IMR-90 (cell line): ENCODE results near the gene NOXA1. TPM values are rescaled to one million over a fixed set of nuclear protein-coding genes. Genes with fewer than 3 reads are reported as not detected.

Source experiments
- ATAC-seq: fragments of 200-7000 bp; cut with Tn5 transposase; 2 replicates; pipeline ENCODE4 v1.9.1; 2020; ENCODE audit warnings: low read depth, mild to moderate bottlenecking, moderate library complexity
- BruUV-seq: library from RNA; stranded (reverse); fragments of 400-500 nt; replicated peaks from 2 replicates; lab custom pipeline; 2021; lab: Mats Ljungman, UMichigan
- CTCF ChIA-PET: fragments of 300-600 bp; formaldehyde crosslinking; extraction: SDS; loops from one replicate; lab custom pipeline; 2021; ENCODE audit warnings: antibody characterized with exemption; lab: Yijun Ruan, JAX
- POLR2A ChIA-PET: fragments of 300-600 bp; sonication (Branson Sonifier 250); formaldehyde crosslinking; loops from one replicate; lab custom pipeline; 2022; ENCODE audit warnings: antibody characterized with exemption; ENCODE audit not compliant: unreplicated experiment; lab: Charles Lee
- DNase-seq: peaks from one replicate; pipeline ENCODE4 v3.0.0; 2013
- H2AFZ ChIP-seq: replicated peaks from 2 replicates; pipeline ENCODE3; 2013; ENCODE audit warnings: low read length, mild to moderate bottlenecking; ENCODE audit not compliant: poor library complexity
- H2AK5ac ChIP-seq: 2 replicates; pipeline ENCODE4 v1.6.1; 2013; ENCODE audit warnings: low read depth, low read length, inconsistent platforms
- H2AK9ac ChIP-seq: replicated peaks from 2 replicates; pipeline ENCODE3; 2013; ENCODE audit warnings: mild to moderate bottlenecking, low read depth, low read length, moderate library complexity; ENCODE audit not compliant: poor library complexity
- H2BK120ac ChIP-seq: 2 replicates; pipeline ENCODE4 v1.6.1; 2013; ENCODE audit warnings: low read depth, low read length, inconsistent platforms
- H2BK15ac ChIP-seq: 3 replicates; pipeline ENCODE4 v1.6.1; 2013; ENCODE audit warnings: low read depth, low read length, inconsistent platforms
- H2BK20ac ChIP-seq: 2 replicates; pipeline ENCODE4 v1.6.1; 2013; ENCODE audit warnings: low read depth, mild to moderate bottlenecking, inconsistent platforms, low read length, moderate library complexity
- H2BK5ac ChIP-seq: 2 replicates; pipeline ENCODE4 v1.6.1; 2013; ENCODE audit warnings: mild to moderate bottlenecking, low read depth, low read length, inconsistent platforms; ENCODE audit not compliant: poor library complexity, severe bottlenecking
- H3K14ac ChIP-seq: replicated peaks from 2 replicates; pipeline ENCODE4 v1.6.1; 2013; ENCODE audit warnings: low read depth, low read length, inconsistent platforms
- H3K18ac ChIP-seq: 2 replicates; pipeline ENCODE4 v1.6.1; 2013; ENCODE audit warnings: low read depth, low read length, control low read depth
- H3K23ac ChIP-seq: 2 replicates; pipeline ENCODE4 v1.6.1; 2013; ENCODE audit warnings: low read depth, low read length, inconsistent platforms
- H3K27ac ChIP-seq: 2 replicates; pipeline ENCODE4 v1.5.1; 2013; ENCODE audit warnings: mild to moderate bottlenecking, control low read depth, low read length; ENCODE audit not compliant: insufficient read depth
- H3K27me3 ChIP-seq: 2 replicates; pipeline ENCODE4 v1.6.1; 2013; ENCODE audit warnings: low read length; ENCODE audit not compliant: control insufficient read depth, insufficient read depth
- H3K36me3 ChIP-seq: 2 replicates; pipeline ENCODE4 v1.6.1; 2013; ENCODE audit warnings: low read length, mixed read lengths; ENCODE audit not compliant: control insufficient read depth, insufficient read depth
- H3K4ac ChIP-seq: 2 replicates; pipeline ENCODE4 v1.6.1; 2013; ENCODE audit warnings: low read depth, low read length, inconsistent platforms
- H3K4me1 ChIP-seq: 2 replicates; pipeline ENCODE4 v1.6.1; 2013; ENCODE audit warnings: low read length, mixed read lengths; ENCODE audit not compliant: control insufficient read depth, insufficient read depth
- H3K4me2 ChIP-seq: 2 replicates; pipeline ENCODE4 v1.6.1; 2013; ENCODE audit warnings: low read depth, mild to moderate bottlenecking, control low read depth, low read length, moderate library complexity
- H3K4me3 ChIP-seq: 2 replicates; pipeline ENCODE4 v1.5.1; 2013; ENCODE audit warnings: low read depth, mild to moderate bottlenecking, control low read depth, low read length, moderate library complexity; ENCODE audit not compliant: insufficient read depth
- H3K56ac ChIP-seq: 2 replicates; pipeline ENCODE4 v1.6.1; 2013; ENCODE audit warnings: low read length, inconsistent platforms; ENCODE audit not compliant: insufficient read depth; ENCODE audit errors: extremely low read depth
- H3K79me1 ChIP-seq, 2 experiments: 2 replicates each; pipeline ENCODE4 v1.6.1; 2013; ENCODE audit warnings: low read length in 2 of 2, inconsistent platforms in 1 of 2, low read depth in 1 of 2
- H3K9ac ChIP-seq: 2 replicates; pipeline ENCODE4 v1.6.1; 2013; ENCODE audit warnings: low read depth, low read length, control low read depth
- H3K9me1 ChIP-seq: 2 replicates; pipeline ENCODE4 v1.6.1; 2013; ENCODE audit warnings: low read length, inconsistent platforms; ENCODE audit not compliant: insufficient read depth
- H3K9me3 ChIP-seq: 2 replicates; pipeline ENCODE4 v1.6.1; 2013; ENCODE audit warnings: low read length; ENCODE audit not compliant: control insufficient read depth, insufficient read depth
- H4K20me1 ChIP-seq: 2 replicates; pipeline ENCODE4 v1.6.1; 2013; ENCODE audit warnings: low read length, inconsistent platforms; ENCODE audit not compliant: insufficient read depth
- H4K5ac ChIP-seq: 2 replicates; pipeline ENCODE4 v1.6.1; 2013; ENCODE audit warnings: mild to moderate bottlenecking, low read depth, low read length, control low read depth
- H4K8ac ChIP-seq, 2 experiments: 2 replicates each; pipeline ENCODE4 v1.6.1; 2013; ENCODE audit warnings: low read depth in 2 of 2, low read length in 2 of 2, control low read depth in 1 of 2, inconsistent platforms in 1 of 2
- H4K91ac ChIP-seq: 2 replicates; pipeline ENCODE4 v1.6.1; 2013; ENCODE audit warnings: low read depth, low read length, inconsistent platforms; ENCODE audit not compliant: insufficient read depth
- CHD1 ChIP-seq: IDR thresholded peaks from 2 replicates; pipeline ENCODE4 v1.6.1; 2012; ENCODE audit warnings: low read depth, low read length, improper control_type of control experiment
- CTCF ChIP-seq: conservative IDR thresholded peaks from 2 replicates; pipeline ENCODE4 v1.5.1; 2012; ENCODE audit warnings: mild to moderate bottlenecking, low read depth, low read length, improper control_type of control experiment
- ELK1 ChIP-seq: fragments of 150-350 bp; IDR thresholded peaks from 2 replicates; pipeline ENCODE4 v1.6.1; 2016; ENCODE audit warnings: low read depth, mild to moderate bottlenecking, low read length, moderate library complexity, borderline replicate concordance
- MAFK ChIP-seq: IDR thresholded peaks from 2 replicates; pipeline ENCODE4 v1.6.1; 2012; ENCODE audit warnings: low read depth, low read length, improper control_type of control experiment
- MAZ ChIP-seq: IDR thresholded peaks from 2 replicates; pipeline ENCODE4 v1.6.1; 2012; ENCODE audit warnings: low read depth, mild to moderate bottlenecking, low read length, improper control_type of control experiment, moderate library complexity, borderline replicate concordance
- MXI1 ChIP-seq: IDR thresholded peaks from 2 replicates; pipeline ENCODE4 v1.6.1; 2012; ENCODE audit warnings: low read depth, mild to moderate bottlenecking, low read length, moderate library complexity, borderline replicate concordance
- NFE2L2 ChIP-seq: fragments of 150-350 bp; IDR thresholded peaks from 2 replicates; pipeline ENCODE4 v1.6.1; 2016; ENCODE audit warnings: low read depth, mild to moderate bottlenecking, low read length
- POLR2A ChIP-seq: IDR thresholded peaks from 2 replicates; pipeline ENCODE4 v1.6.1; 2012; ENCODE audit warnings: mild to moderate bottlenecking, low read depth, low read length
- RCOR1 ChIP-seq: IDR thresholded peaks from 2 replicates; pipeline ENCODE4 v1.6.1; 2012; ENCODE audit warnings: mild to moderate bottlenecking, low read length, improper control_type of control experiment; ENCODE audit not compliant: insufficient replicate concordance
- SMC3 ChIP-seq: fragments of 150-350 bp; IDR thresholded peaks from 2 replicates; pipeline ENCODE4 v1.6.1; 2016; ENCODE audit warnings: low read depth, mild to moderate bottlenecking, antibody characterized with exemption, low read length, moderate library complexity
- USF2 ChIP-seq: fragments of 150-350 bp; IDR thresholded peaks from 2 replicates; pipeline ENCODE4 v1.6.1; 2017; ENCODE audit warnings: mild to moderate bottlenecking, antibody characterized with exemption, low read length, low read depth
- WGBS, 2 experiments: methylation state at CpG; one replicate each; pipeline versions ENCODE4 v1.1.5 to v1.1.7; 2013; ENCODE audit warnings: missing lambda C conversion rate in 2 of 2; ENCODE audit not compliant: insufficient read length in 1 of 2; ENCODE audit errors: extremely low coverage in 2 of 2; 5-methylcytosine and 5-hydroxymethylcytosine counted together
- dilution Hi-C: fragments of 300-500 bp; cut with HindIII; formaldehyde crosslinking; loops from one replicate; pipeline ENCODE4 v1.14.3; 2018; ENCODE audit warnings: low sequenced_read_pairs; ENCODE audit not compliant: unreplicated experiment
- in situ Hi-C: fragments of 300-500 bp; cut with MboI; formaldehyde crosslinking; loops from 3 replicates; pipeline ENCODE4 v1.14.3; 2019; ENCODE audit warnings: low sequenced_read_pairs, inconsistent platforms, mixed read lengths
- intact Hi-C: fragments of 100-400 bp; cut with micrococcal nuclease; formaldehyde crosslinking; loops from 2 replicates; pipeline ENCODE4 v1.10.0; 2022
- polyA plus RNA-seq, 3 experiments: library from polyadenylated mRNA; depleted of rRNA; stranded (reverse); fragments of >200 nt; gene quantifications; 2 replicates each; pipeline ENCODE4 v1.2.3, GENCODE V29; 2012; ENCODE audit warnings: low replicate concordance in 1 of 3
- total RNA-seq: library from RNA; depleted of rRNA; stranded (reverse); fragments of >200 nt; gene quantifications from 2 replicates; pipeline ENCODE4 v1.2.3, GENCODE V29; 2012

NOXA1 gene
- total and polyA plus RNA-seq, 2 of the 4 experiments (the other 2 are of a cell fraction), result 0.17 TPM; not detected in 1

- Histone ChIP-seq H3K14ac (no peak overlapping the region), H4K91ac (no peak overlapping the region), H4K8ac (no peak overlapping the region), H3K23ac (no peak overlapping the region), H2AK5ac (no peak overlapping the region), H3K4me2 (no peak overlapping the region), H2BK120ac (no peak overlapping the region), H3K4me1 (peaks cover 5% of the 10 kb centered on the region), H3K4me3 (no peak overlapping the region), H2BK5ac (no peak overlapping the region), H3K36me3 (no peaks in the 10 kb centered on the region), H2BK15ac (no peak overlapping the region), H2BK20ac (no peak overlapping the region), H3K9me3 (no peaks in the 10 kb centered on the region), H4K20me1 (no peaks in the 10 kb centered on the region), H3K27me3 (no peaks in the 10 kb centered on the region), H3K9ac (no peak overlapping the region), H3K27ac (no peak overlapping the region), H3K79me1 (no peaks in the 10 kb centered on the region), H2AFZ (no peak overlapping the region), H4K5ac (no peak overlapping the region), H3K18ac (no peak overlapping the region), H3K4ac (no peak overlapping the region), H3K9me1 (no peaks in the 10 kb centered on the region), H2AK9ac (peak overlapping the region; percentile 42), H3K56ac (no peak overlapping the region)
- TF ChIP-seq USF2 (no peak), CHD1 (no peak), ELK1 (no peak), MAZ (no peak), RCOR1 (no peak), CTCF (no peak), MXI1 (no peak), SMC3 (no peak), NFE2L2 (no peak), MAFK (no peak), POLR2A (no peak)
- ChIA-PET POLR2A (no interaction called here), CTCF (no interaction called here)
- in situ Hi-C loops (no loop called here), dilution Hi-C loops (no loop called here), intact Hi-C loops (no loop called here)
- 56% methylated on average over 6 of the region's 19 CpGs; no CpG with 5 or more reads in 1 of the 2 experiments for WGBS, 2 experiments
- BruUV-seq, result no TSS peak
- DNase-seq (no peak), ATAC-seq (no peak)
These were observed 10.2 kb downstream of the NOXA1 start for GRCh38 chr9:137433349-137433915.
